Activated naive CD8-positive, alpha-beta T cell treated with anti-CD3 and anti-CD28 coated beads, Interleukin-2, amount 50 U/mL, for 24 hours (primary cell): ENCODE data around the gene PNKD.

ENCODE experiments used
- ATAC-seq: fragments of 150-1000 bp; cut with Tn5 transposase; one replicate; pipeline ENCODE4 v1.10.0; 2021
- DNase-seq: peaks from one replicate; pipeline ENCODE4 v3.0.0; 2021
- H3K27ac Mint-ChIP-seq: one replicate; pipeline ENCODE4 v1.8.0; 2021; ENCODE audit warnings: mild to moderate bottlenecking, mixed read lengths
- H3K27me3 Mint-ChIP-seq: one replicate; pipeline ENCODE4 v1.8.0; 2021; ENCODE audit warnings: mixed read lengths
- H3K36me3 Mint-ChIP-seq: one replicate; pipeline ENCODE4 v1.8.0; 2021; ENCODE audit warnings: low read depth, mixed read lengths
- H3K4me1 Mint-ChIP-seq: one replicate; pipeline ENCODE4 v1.8.0; 2021; ENCODE audit warnings: mixed read lengths
- H3K4me3 Mint-ChIP-seq: one replicate; pipeline ENCODE4 v1.8.0; 2021; ENCODE audit warnings: mild to moderate bottlenecking, moderate library complexity, mixed read lengths
- H3K9me3 Mint-ChIP-seq: one replicate; pipeline ENCODE4 v1.8.0; 2021; ENCODE audit warnings: mixed read lengths

PNKD gene

GRCh38 chr2:218289639-218290315, 19.5 kb downstream of the PNKD start:
- peaks cover 6% of the 10 kb centered on the region for H3K36me3 Mint-ChIP-seq
- peak overlapping the region; percentile 87 for H3K27ac Mint-ChIP-seq
- DNase-seq (no peak), ATAC-seq (no peak)
- H3K27me3 Mint-ChIP-seq = no peaks in the 10 kb centered on the region
- H3K9me3 Mint-ChIP-seq = no peaks in the 10 kb centered on the region
- peaks cover 80% of the 10 kb centered on the region for H3K4me1 Mint-ChIP-seq
- H3K4me3 Mint-ChIP-seq = peak overlapping the region; percentile 85

- peaks cover 71% of the 10 kb centered on the region for H3K4me1 Mint-ChIP-seq
- peaks cover 6% of the 10 kb centered on the region for H3K36me3 Mint-ChIP-seq
- H3K9me3 Mint-ChIP-seq = no peaks in the 10 kb centered on the region
- no peaks in the 10 kb centered on the region for H3K27me3 Mint-ChIP-seq
- peak overlapping the region; percentile 85 for H3K4me3 Mint-ChIP-seq
- no peak for ATAC-seq
- peak; percentile 51 for DNase-seq
- H3K27ac Mint-ChIP-seq = peak overlapping the region; percentile 87
Observed at GRCh38 chr2:218290316-218291261, 20.3 kb downstream of the PNKD start.

- H3K36me3 Mint-ChIP-seq = peaks cover 6% of the 10 kb centered on the region
- peaks cover 63% of the 10 kb centered on the region for H3K4me1 Mint-ChIP-seq
- peak overlapping the region; percentile 85 for H3K4me3 Mint-ChIP-seq
- no peaks in the 10 kb centered on the region for H3K9me3 Mint-ChIP-seq
- no peak for DNase-seq
- ATAC-seq = no peak
- H3K27me3 Mint-ChIP-seq = no peaks in the 10 kb centered on the region
- H3K27ac Mint-ChIP-seq = peak overlapping the region; percentile 87
Observed at GRCh38 chr2:218291318-218292047, 21.2 kb downstream of the PNKD start.

- H3K4me3 Mint-ChIP-seq = peak within 1 kb of the TSS; percentile 85
- peaks cover 54% of the 10 kb centered on the region for H3K4me1 Mint-ChIP-seq
- peaks cover 6% of the 10 kb centered on the region for H3K36me3 Mint-ChIP-seq
- ATAC-seq (peak; percentile 86), DNase-seq (peak; percentile 83)
- H3K27me3 Mint-ChIP-seq = no peaks in the 10 kb centered on the region
- H3K9me3 Mint-ChIP-seq = no peaks in the 10 kb centered on the region
- peak within 1 kb of the TSS; percentile 87 for H3K27ac Mint-ChIP-seq
Observed at GRCh38 chr2:218292048-218293014, 22.0 kb downstream of the PNKD start, which contains the start of gene TMBIM1. Gene TMBIM1 (minus strand): TSS chr2:218292503. CDS start chr2:218282141, 10,362 bp downstream.

- Mint-ChIP-seq H3K27ac (no peak overlapping the region), H3K27me3 (no peaks in the 10 kb centered on the region), H3K36me3 (peaks cover 3% of the 10 kb centered on the region), H3K4me3 (peak overlapping the region; percentile 17), H3K4me1 (peaks cover 40% of the 10 kb centered on the region), H3K9me3 (no peaks in the 10 kb centered on the region)
- ATAC-seq = no peak
- no peak for DNase-seq
Observed at GRCh38 chr2:218293715-218294429, 23.6 kb downstream of the PNKD start.

- DNase-seq (no peak), ATAC-seq (no peak)
- no peak overlapping the region for H3K4me3 Mint-ChIP-seq
- H3K27me3 Mint-ChIP-seq = no peaks in the 10 kb centered on the region
- H3K9me3 Mint-ChIP-seq = no peaks in the 10 kb centered on the region
- H3K36me3 Mint-ChIP-seq = no peaks in the 10 kb centered on the region
- H3K27ac Mint-ChIP-seq = no peak overlapping the region
- peaks cover 35% of the 10 kb centered on the region for H3K4me1 Mint-ChIP-seq
Observed at GRCh38 chr2:218294430-218295022, 24.2 kb downstream of the PNKD start.

- no peaks in the 10 kb centered on the region for H3K27me3 Mint-ChIP-seq
- ATAC-seq (no peak), DNase-seq (no peak)
- H3K36me3 Mint-ChIP-seq = no peaks in the 10 kb centered on the region
- H3K4me3 Mint-ChIP-seq = no peak overlapping the region
- no peaks in the 10 kb centered on the region for H3K9me3 Mint-ChIP-seq
- no peak overlapping the region for H3K27ac Mint-ChIP-seq
- peaks cover 30% of the 10 kb centered on the region for H3K4me1 Mint-ChIP-seq
Observed at GRCh38 chr2:218295029-218295428, 24.7 kb downstream of the PNKD start.

- DNase-seq (no peak), ATAC-seq (no peak)
- Mint-ChIP-seq H3K36me3 (no peaks in the 10 kb centered on the region), H3K9me3 (no peaks in the 10 kb centered on the region), H3K4me3 (no peak overlapping the region), H3K27me3 (no peaks in the 10 kb centered on the region), H3K27ac (no peak overlapping the region), H3K4me1 (peaks cover 20% of the 10 kb centered on the region)
Observed at GRCh38 chr2:218296200-218296599, 25.9 kb downstream of the PNKD start.

GRCh38 chr2:218296847-218297246, 26.5 kb downstream of the PNKD start:
- ATAC-seq (no peak), DNase-seq (no peak)
- H3K9me3 Mint-ChIP-seq = no peaks in the 10 kb centered on the region
- H3K27ac Mint-ChIP-seq = no peak overlapping the region
- peaks cover 22% of the 10 kb centered on the region for H3K4me1 Mint-ChIP-seq
- no peaks in the 10 kb centered on the region for H3K36me3 Mint-ChIP-seq
- no peak overlapping the region for H3K4me3 Mint-ChIP-seq
- H3K27me3 Mint-ChIP-seq = no peaks in the 10 kb centered on the region

- H3K27ac Mint-ChIP-seq = no peak overlapping the region
- no peak for DNase-seq
Observed at GRCh38 chr2:218298314-218298875, 28.1 kb downstream of the PNKD start.

GRCh38 chr2:218300141-218300540, 29.8 kb downstream of the PNKD start:
- H3K4me3 Mint-ChIP-seq = no peak overlapping the region
- H3K27me3 Mint-ChIP-seq = no peaks in the 10 kb centered on the region
- H3K36me3 Mint-ChIP-seq = no peaks in the 10 kb centered on the region
- H3K27ac Mint-ChIP-seq = no peak overlapping the region
- DNase-seq = no peak
- H3K4me1 Mint-ChIP-seq = peaks cover 6% of the 10 kb centered on the region
- no peaks in the 10 kb centered on the region for H3K9me3 Mint-ChIP-seq
- no peak for ATAC-seq

More at GRCh38 chr2:218298314-218298875, 28.1 kb downstream of the PNKD start:
- Mint-ChIP-seq H3K4me3 (no peak overlapping the region), H3K27me3 (no peaks in the 10 kb centered on the region), H3K4me1 (peaks cover 13% of the 10 kb centered on the region), H3K9me3 (no peaks in the 10 kb centered on the region), H3K36me3 (no peaks in the 10 kb centered on the region)
- no peak for ATAC-seq

GRCh38 chr2:218301176-218301819, 31.0 kb downstream of the PNKD start:
- Mint-ChIP-seq H3K9me3 (no peaks in the 10 kb centered on the region), H3K27ac (no peak overlapping the region), H3K36me3 (no peaks in the 10 kb centered on the region), H3K4me3 (no peak overlapping the region), H3K4me1 (peaks cover 6% of the 10 kb centered on the region), H3K27me3 (no peaks in the 10 kb centered on the region)
- ATAC-seq (peak; percentile 87), DNase-seq (peak; percentile 88)
